Measurements from ENCODE around the gene UBXN11. TPM values are rescaled to one million over a fixed set of nuclear protein-coding genes. Genes with fewer than 3 reads are reported as not detected.

Gene UBXN11
- total RNA-seq, 4 donors from 2014 or later = 7.1 to 13.3 (median 10.1) TPM

DNA sequence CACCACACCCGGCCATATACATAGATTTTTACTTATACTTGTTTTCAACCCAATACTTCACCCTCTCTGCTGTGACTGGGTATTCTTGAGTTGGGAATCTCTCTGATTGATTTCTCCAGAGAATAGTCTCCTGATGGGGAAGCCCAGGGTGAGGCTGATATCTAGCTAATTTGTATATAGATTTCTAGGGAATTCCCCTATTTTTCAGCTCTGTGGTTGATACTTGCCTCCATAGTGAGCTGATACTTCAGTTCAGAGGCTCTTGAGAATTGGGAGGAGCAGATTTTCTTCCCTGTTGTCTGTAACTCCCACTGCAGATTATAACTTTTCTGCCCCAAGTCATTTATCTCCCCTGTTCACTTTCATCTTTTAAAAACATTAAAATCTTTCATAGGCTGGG lies 41.0 kb downstream of the UBXN11 start:
- WGBS = 100% methylated on average over 1 of the region's 1 CpG
- no peak for DNase-seq (ENCODE audit: extremely low spot score)
- TF ChIP-seq, protein P1, sequence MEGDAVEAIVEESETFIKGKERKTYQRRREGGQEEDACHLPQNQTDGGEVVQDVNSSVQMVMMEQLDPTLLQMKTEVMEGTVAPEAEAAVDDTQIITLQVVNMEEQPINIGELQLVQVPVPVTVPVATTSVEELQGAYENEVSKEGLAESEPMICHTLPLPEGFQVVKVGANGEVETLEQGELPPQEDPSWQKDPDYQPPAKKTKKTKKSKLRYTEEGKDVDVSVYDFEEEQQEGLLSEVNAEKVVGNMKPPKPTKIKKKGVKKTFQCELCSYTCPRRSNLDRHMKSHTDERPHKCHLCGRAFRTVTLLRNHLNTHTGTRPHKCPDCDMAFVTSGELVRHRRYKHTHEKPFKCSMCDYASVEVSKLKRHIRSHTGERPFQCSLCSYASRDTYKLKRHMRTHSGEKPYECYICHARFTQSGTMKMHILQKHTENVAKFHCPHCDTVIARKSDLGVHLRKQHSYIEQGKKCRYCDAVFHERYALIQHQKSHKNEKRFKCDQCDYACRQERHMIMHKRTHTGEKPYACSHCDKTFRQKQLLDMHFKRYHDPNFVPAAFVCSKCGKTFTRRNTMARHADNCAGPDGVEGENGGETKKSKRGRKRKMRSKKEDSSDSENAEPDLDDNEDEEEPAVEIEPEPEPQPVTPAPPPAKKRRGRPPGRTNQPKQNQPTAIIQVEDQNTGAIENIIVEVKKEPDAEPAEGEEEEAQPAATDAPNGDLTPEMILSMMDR (IDR thresholded peaks at IDR 0.05) = no peak
- TF ChIP-seq POLR2AphosphoS5 (IDR thresholded peaks at IDR 0.05) (no peak), POLR2A (IDR thresholded peaks at IDR 0.05; ENCODE audit: low read depth) (no peak), EP300 (IDR thresholded peaks at IDR 0.05) (no peak)
- H3K4me1 ChIP-seq = no peaks in the 10 kb centered on the region
- no peaks in the 10 kb centered on the region for H3K27me3 ChIP-seq
- peaks cover 17 to 82% (median 50%) of the 10 kb centered on the region in 4 donors for H3K36me3 ChIP-seq
- H3K27ac ChIP-seq (replicated peaks in 1 of 4) = no peak overlapping the region
- no peak overlapping the region for H3K4me3 ChIP-seq
- intact Hi-C loops (cut with DNase I) = no loop called here
- no peaks in the 10 kb centered on the region for H3K9me3 ChIP-seq

GRCh38 chr1:26263212-26263611 lies 43.2 kb downstream of the UBXN11 start:
- intact Hi-C loops (cut with DNase I) = no loop called here

GRCh38 chr1:26259578-26259977 lies 46.9 kb downstream of the UBXN11 start:
- peaks cover 16 to 81% (median 74%) of the 10 kb centered on the region in 4 donors for H3K36me3 ChIP-seq
- no peak overlapping the region for H3K27ac ChIP-seq (replicated peaks in 1 of 4)
- intact Hi-C loops (cut with DNase I) = no loop called here
- H3K27me3 ChIP-seq = no peaks in the 10 kb centered on the region
- 89% methylated on average over 5 of the region's 5 CpGs for WGBS
- no peak for DNase-seq (ENCODE audit: extremely low spot score)
- no peak overlapping the region for H3K4me3 ChIP-seq
- H3K4me1 ChIP-seq = peaks cover 0 to 7% (median 3%) of the 10 kb centered on the region in 4 donors
- TF ChIP-seq, protein P1 (IDR thresholded peaks at IDR 0.05) = no peak
- no peak for TF ChIP-seq POLR2AphosphoS5 (IDR thresholded peaks at IDR 0.05)
- TF ChIP-seq POLR2A (IDR thresholded peaks at IDR 0.05; ENCODE audit: low read depth) = no peak
- TF ChIP-seq EP300 (IDR thresholded peaks at IDR 0.05) = no peak
- H3K9me3 ChIP-seq = no peaks in the 10 kb centered on the region

More at GRCh38 chr1:26263212-26263611, 43.2 kb downstream of the UBXN11 start:
- peaks cover 8 to 83% (median 59%) of the 10 kb centered on the region in 4 donors for H3K36me3 ChIP-seq
- no peaks in the 10 kb centered on the region for H3K27me3 ChIP-seq
- no peak for TF ChIP-seq POLR2A (IDR thresholded peaks at IDR 0.05; ENCODE audit: low read depth)
- TF ChIP-seq, protein P1 (IDR thresholded peaks at IDR 0.05) = no peak
- no peak for TF ChIP-seq EP300 (IDR thresholded peaks at IDR 0.05)
- no peak for TF ChIP-seq POLR2AphosphoS5 (IDR thresholded peaks at IDR 0.05)
- DNase-seq (ENCODE audit: extremely low spot score) = no peak
- H3K4me1 ChIP-seq = peaks cover 0 to 3% (median 0%) of the 10 kb centered on the region in 4 donors
- no peak overlapping the region for H3K27ac ChIP-seq (replicated peaks in 1 of 4)
- WGBS = 91% methylated on average over 5 of the region's 5 CpGs
- no peak overlapping the region for H3K4me3 ChIP-seq
- H3K9me3 ChIP-seq = no peaks in the 10 kb centered on the region

DNA sequence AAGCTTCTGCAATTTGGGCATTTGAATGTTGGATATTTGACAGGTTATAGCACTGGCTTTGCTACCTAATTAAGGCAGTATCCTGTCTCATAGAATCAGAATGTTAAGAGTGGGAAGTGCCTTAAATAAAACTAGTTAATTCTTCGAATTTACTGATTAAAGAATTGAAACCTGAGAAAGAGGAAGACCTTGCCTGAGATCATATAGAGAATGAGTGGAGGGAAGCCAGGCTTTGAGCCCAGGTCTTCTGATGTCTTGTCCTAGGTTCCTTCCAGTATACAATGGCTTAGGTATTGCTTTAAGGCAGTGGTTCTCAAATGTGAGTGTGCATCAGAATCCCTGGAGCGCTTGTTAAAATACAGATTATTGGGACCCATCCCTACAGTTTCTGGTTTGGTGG lies 47.4 kb downstream of the UBXN11 start:
- peaks cover 0 to 7% (median 3%) of the 10 kb centered on the region in 4 donors for H3K4me1 ChIP-seq
- no peaks in the 10 kb centered on the region for H3K9me3 ChIP-seq
- no peak overlapping the region for H3K4me3 ChIP-seq
- TF ChIP-seq POLR2AphosphoS5 (IDR thresholded peaks at IDR 0.05) (no peak), POLR2A (IDR thresholded peaks at IDR 0.05; ENCODE audit: low read depth) (no peak), EP300 (IDR thresholded peaks at IDR 0.05) (no peak)
- TF ChIP-seq, protein P1 (IDR thresholded peaks at IDR 0.05) = no peak
- H3K27me3 ChIP-seq = no peaks in the 10 kb centered on the region
- DNase-seq (ENCODE audit: extremely low spot score) = no peak
- 85% methylated on average over 2 of the region's 2 CpGs for WGBS
- H3K36me3 ChIP-seq = peaks cover 16 to 75% (median 70%) of the 10 kb centered on the region in 4 donors
- H3K27ac ChIP-seq (replicated peaks in 1 of 4) = no peak overlapping the region
- intact Hi-C loops (cut with DNase I) = no loop called here

GRCh38 chr1:26257222-26257621 lies 49.2 kb downstream of the UBXN11 start:
- intact Hi-C loops (cut with DNase I) = no loop called here
- TF ChIP-seq EP300 (IDR thresholded peaks at IDR 0.05) (no peak), POLR2A (IDR thresholded peaks at IDR 0.05; ENCODE audit: low read depth) (no peak), POLR2AphosphoS5 (IDR thresholded peaks at IDR 0.05) (no peak)
- TF ChIP-seq, protein P1 (IDR thresholded peaks at IDR 0.05) = no peak
- Histone ChIP-seq H3K4me1 (peaks cover 0 to 7% (median 3%) of the 10 kb centered on the region in 4 donors), H3K4me3 (no peak overlapping the region), H3K9me3 (no peaks in the 10 kb centered on the region), H3K27me3 (no peaks in the 10 kb centered on the region), H3K27ac (replicated peaks in 1 of 4) (no peak overlapping the region), H3K36me3 (peaks cover 16 to 58% (median 54%) of the 10 kb centered on the region in 4 donors)
- no peak for DNase-seq (ENCODE audit: extremely low spot score)
- WGBS = 65% methylated on average over 2 of the region's 2 CpGs

All from esophagus muscularis mucosa (tissue), 4 donors.